ENCODE data around the gene DMBT1.

DMBT1 gene

GRCh38 chr10:122561792-122562191 lies 1.2 kb downstream of the DMBT1 start:
- no peak for DNase-seq (ENCODE audit: low read depth)
- no peak overlapping the region for H3K4me3 ChIP-seq (ENCODE audit: low read depth, low read length)
- TF ChIP-seq CTCF (IDR thresholded peaks at IDR 0.05; ENCODE audit: control insufficient read depth, extremely low read depth, insufficient read depth): no peak

DNA sequence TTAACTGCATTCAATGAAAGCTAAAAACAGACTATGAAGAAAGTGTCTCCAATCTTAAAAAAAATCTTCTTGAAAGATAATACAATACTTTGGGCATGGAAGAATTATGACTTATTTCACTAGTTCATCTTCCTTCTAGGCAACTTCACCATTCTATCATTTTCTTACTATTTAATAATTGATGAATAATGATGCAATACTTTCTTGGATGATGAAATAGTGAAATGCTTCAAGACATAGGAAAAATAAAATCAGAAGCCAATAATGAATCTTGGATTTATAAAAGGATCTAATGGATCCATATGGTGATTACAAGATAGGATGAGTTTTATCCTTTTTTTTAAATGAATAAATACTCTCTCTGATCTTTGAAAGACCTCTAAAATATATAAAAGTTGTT lies 4.4 kb downstream of the DMBT1 start:
- H3K4me3 ChIP-seq (ENCODE audit: low read depth, low read length): no peak overlapping the region
- TF ChIP-seq CTCF (IDR thresholded peaks at IDR 0.05; ENCODE audit: control insufficient read depth, extremely low read depth, insufficient read depth): no peak
- no peak for DNase-seq (ENCODE audit: low read depth)

DNA sequence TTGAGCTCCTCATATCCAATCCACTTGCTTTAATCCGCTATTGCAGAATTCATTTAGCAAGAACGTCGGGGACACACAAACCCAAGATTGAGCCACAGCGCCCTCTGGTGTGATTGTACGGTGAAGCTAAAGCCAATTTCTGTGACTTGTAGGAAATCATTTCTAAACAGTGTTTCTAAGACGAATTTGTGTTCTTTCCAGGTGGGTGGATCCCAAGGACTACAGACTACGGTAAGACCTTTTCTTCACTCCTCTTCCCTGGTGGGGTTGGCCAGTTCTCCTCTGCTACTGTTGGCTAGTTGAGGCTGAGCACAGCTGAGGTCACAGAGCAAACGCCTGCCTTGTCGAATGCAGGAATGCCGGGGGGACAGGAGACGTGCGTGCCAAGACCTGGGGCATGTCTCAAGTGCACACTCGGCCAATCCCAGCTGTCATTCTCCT lies 5.2 kb downstream of the DMBT1 start:
- no peak overlapping the region for H3K4me3 ChIP-seq (ENCODE audit: low read depth, low read length)
- peak; percentile 86 for TF ChIP-seq CTCF (IDR thresholded peaks at IDR 0.05; ENCODE audit: control insufficient read depth, extremely low read depth, insufficient read depth)
- peak; percentile 47 for DNase-seq (ENCODE audit: low read depth)

GRCh38 chr10:122566632-122567031 lies 6.1 kb downstream of the DMBT1 start:
- no peak for TF ChIP-seq CTCF (IDR thresholded peaks at IDR 0.05; ENCODE audit: control insufficient read depth, extremely low read depth, insufficient read depth)
- no peak for DNase-seq (ENCODE audit: low read depth)
- H3K4me3 ChIP-seq (ENCODE audit: low read depth, low read length): no peak overlapping the region

- peak; percentile 52 for TF ChIP-seq CTCF (IDR thresholded peaks at IDR 0.05; ENCODE audit: control insufficient read depth, extremely low read depth, insufficient read depth)
- no peak overlapping the region for H3K4me3 ChIP-seq (ENCODE audit: low read depth, low read length)
These were observed 6.6 kb downstream of the DMBT1 start for GRCh38 chr10:122567056-122567660.

GRCh38 chr10:122568551-122568950 lies 8.0 kb downstream of the DMBT1 start:
- DNase-seq (ENCODE audit: low read depth): no peak
- TF ChIP-seq CTCF (IDR thresholded peaks at IDR 0.05; ENCODE audit: control insufficient read depth, extremely low read depth, insufficient read depth): no peak

More at GRCh38 chr10:122567056-122567660, 6.6 kb downstream of the DMBT1 start:
- DNase-seq (ENCODE audit: low read depth): no peak

DNA sequence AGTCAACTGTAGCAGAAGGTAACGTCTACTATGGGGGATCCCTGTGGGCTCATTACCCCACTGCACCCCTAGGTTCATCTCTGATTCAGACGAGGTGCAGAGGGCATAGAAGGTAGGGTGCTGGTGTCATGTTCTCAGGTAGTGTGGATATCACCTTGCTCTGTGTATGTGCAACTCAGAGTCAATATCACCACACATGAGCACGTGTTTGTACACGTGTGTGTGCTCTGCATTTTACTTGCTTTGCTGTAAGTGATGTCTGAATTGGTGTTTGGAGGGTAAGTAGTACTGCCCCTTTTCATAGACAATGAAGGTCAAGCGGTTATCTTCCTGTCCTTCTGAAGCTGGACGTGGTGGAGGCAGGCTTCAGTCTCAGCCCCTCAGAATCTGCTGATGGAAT lies 10.4 kb downstream of the DMBT1 start:
- no peak overlapping the region for H3K4me3 ChIP-seq (ENCODE audit: low read depth, low read length)
- TF ChIP-seq CTCF (IDR thresholded peaks at IDR 0.05; ENCODE audit: control insufficient read depth, extremely low read depth, insufficient read depth): no peak
- DNase-seq (ENCODE audit: low read depth): no peak

More at GRCh38 chr10:122568551-122568950, 8.0 kb downstream of the DMBT1 start:
- H3K4me3 ChIP-seq (ENCODE audit: low read depth, low read length): no peak overlapping the region

Measured in LNCaP clone FGC (cell line).